SW480 (cell line): Measurements from ENCODE around the gene DHX32.
"Not testable (repeated sequence)": the region's sequence is repeated elsewhere in the genome, so short reads cannot be mapped to it uniquely, and the experiment has no call there.

Experiments
- DNase-seq: peaks from one replicate; pipeline ENCODE4 v3.0.0-alpha.2; 2016; ENCODE audit warnings: low spot score

DHX32 gene

GRCh38 chr10:125881192-125881591 is at the start of gene DHX32:
DHX32 (minus strand) TSS chr10:125881292; CDS start chr10:125880824, 468 bp downstream.
- DNase-seq: no peak

GRCh38 chr10:125929618-125930017 is 48.5 kb upstream of the DHX32 start:
- no peak for DNase-seq

GRCh38 chr10:125928928-125929585 is 48.0 kb upstream of the DHX32 start:
- no peak for DNase-seq

GRCh38 chr10:125927265-125927664 is 46.2 kb upstream of the DHX32 start:
- not testable (repeated sequence) for DNase-seq

GRCh38 chr10:125926247-125926646 is 45.2 kb upstream of the DHX32 start:
- no peak for DNase-seq

GRCh38 chr10:125925262-125925834 is 44.3 kb upstream of the DHX32 start:
- no peak for DNase-seq

- not testable (repeated sequence) for DNase-seq
Measured at GRCh38 chr10:125921643-125922306, 40.7 kb upstream of the DHX32 start.

GRCh38 chr10:125917704-125918361 is 36.7 kb upstream of the DHX32 start:
- DNase-seq: not testable (repeated sequence)

GRCh38 chr10:125916977-125917376 is 35.9 kb upstream of the DHX32 start:
- DNase-seq: no peak

GRCh38 chr10:125913277-125913676 is 32.2 kb upstream of the DHX32 start:
- not testable (repeated sequence) for DNase-seq

- no peak for DNase-seq
Measured at GRCh38 chr10:125911990-125912389, 30.9 kb upstream of the DHX32 start.

GRCh38 chr10:125911145-125911544 is 30.1 kb upstream of the DHX32 start:
- DNase-seq: no peak

GRCh38 chr10:125909491-125909890 is 28.4 kb upstream of the DHX32 start:
- not testable (repeated sequence) for DNase-seq

GRCh38 chr10:125908813-125909212 is 27.7 kb upstream of the DHX32 start:
- DNase-seq: not testable (repeated sequence)

- DNase-seq: not testable (repeated sequence)
Measured at GRCh38 chr10:125907598-125907997, 26.5 kb upstream of the DHX32 start.

- not testable (repeated sequence) for DNase-seq
Measured at GRCh38 chr10:125905069-125905994, 24.2 kb upstream of the DHX32 start.

- not testable (repeated sequence) for DNase-seq
Measured at GRCh38 chr10:125903135-125903640, 22.1 kb upstream of the DHX32 start.

- not testable (repeated sequence) for DNase-seq
Measured at GRCh38 chr10:125900963-125901362, 19.9 kb upstream of the DHX32 start.

- DNase-seq: not testable (repeated sequence)
Measured at GRCh38 chr10:125897317-125897716, 16.2 kb upstream of the DHX32 start.

- peak; percentile 72 for DNase-seq
Measured at GRCh38 chr10:125896088-125896934, 15.2 kb upstream of the DHX32 start, which contains the start of gene FANK1. FANK1 (plus strand) TSS chr10:125896564; CDS start chr10:125896643, 79 bp downstream.
